Nephron (organoid): ENCODE measurements around the gene DIAPH3.

Source experiments
- H3K27ac Mint-ChIP-seq, 3 experiments: 2 replicates each; pipeline ENCODE4 v1.8.0; 2020; ENCODE audit warnings: mixed read lengths in 3 of 3, mild to moderate bottlenecking in 2 of 3, moderate library complexity in 1 of 3
- H3K27me3 Mint-ChIP-seq: 2 replicates; pipeline ENCODE4 v1.8.0; 2021; ENCODE audit warnings: low read depth, mild to moderate bottlenecking, moderate library complexity, mixed read lengths
- H3K36me3 Mint-ChIP-seq: 2 replicates; pipeline ENCODE4 v1.8.0; 2020; ENCODE audit warnings: low read depth, mixed read lengths
- H3K4me1 Mint-ChIP-seq: 2 replicates; pipeline ENCODE4 v1.8.0; 2020; ENCODE audit warnings: mixed read lengths
- H3K4me3 Mint-ChIP-seq, 3 experiments: 2 replicates each; pipeline ENCODE4 v1.8.0; 2020; ENCODE audit warnings: mild to moderate bottlenecking in 3 of 3, mixed read lengths in 3 of 3, moderate library complexity in 2 of 3
- H3K9me3 Mint-ChIP-seq: 2 replicates; pipeline ENCODE4 v1.8.0; 2020; ENCODE audit warnings: mixed read lengths
- TF ChIP-seq, protein P1 (sequence below), 3 experiments: fragments of 200-600 bp; sonication (generic); IDR thresholded peaks; one replicate each; pipeline ENCODE4 v1.5.0; 2021; ENCODE audit warnings: antibody characterized with exemption in 3 of 3; ENCODE audit not compliant: unreplicated experiment in 3 of 3

Gene DIAPH3

DNA sequence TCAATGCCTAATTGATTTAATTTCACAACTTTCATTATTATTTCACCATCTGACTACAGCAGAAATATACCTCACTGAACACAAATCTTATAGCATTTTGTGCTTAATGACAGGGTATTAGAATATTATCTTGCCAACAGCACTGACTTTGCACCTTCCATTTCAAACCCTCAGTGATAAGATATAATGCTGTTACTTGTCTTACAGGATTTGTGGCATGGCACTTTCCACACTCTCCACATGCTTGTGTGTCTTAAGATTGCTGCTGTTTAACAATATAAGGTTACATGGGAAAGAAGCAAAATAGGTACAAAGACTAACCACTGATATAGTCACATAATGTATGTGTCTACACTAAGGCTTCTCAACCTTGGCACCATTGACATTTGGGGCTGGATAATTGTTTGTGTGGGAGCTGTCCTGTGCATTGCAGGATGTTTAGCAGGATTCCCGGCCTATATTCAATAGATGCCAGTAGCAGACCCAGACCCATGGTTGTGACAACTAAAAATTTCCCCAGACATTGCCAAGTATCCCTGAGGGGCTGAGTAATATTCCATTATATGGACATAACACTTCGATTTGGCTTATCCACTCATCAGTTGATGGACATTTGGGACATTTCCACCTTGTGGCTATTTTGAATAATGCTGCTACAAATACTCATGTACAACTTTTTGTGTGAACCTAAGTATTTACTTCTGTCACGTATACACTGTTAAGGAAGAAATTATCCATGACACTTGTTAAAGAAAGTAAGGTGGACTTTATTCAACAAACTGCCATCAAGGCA is 5.7 kb upstream of the DIAPH3 start:
- peak overlapping the region in 2 of 3 experiments; percentile 33 to 44 for H3K27ac Mint-ChIP-seq
- H3K4me1 Mint-ChIP-seq, result peaks cover 16% of the 10 kb centered on the region
- TF ChIP-seq, protein P1, sequence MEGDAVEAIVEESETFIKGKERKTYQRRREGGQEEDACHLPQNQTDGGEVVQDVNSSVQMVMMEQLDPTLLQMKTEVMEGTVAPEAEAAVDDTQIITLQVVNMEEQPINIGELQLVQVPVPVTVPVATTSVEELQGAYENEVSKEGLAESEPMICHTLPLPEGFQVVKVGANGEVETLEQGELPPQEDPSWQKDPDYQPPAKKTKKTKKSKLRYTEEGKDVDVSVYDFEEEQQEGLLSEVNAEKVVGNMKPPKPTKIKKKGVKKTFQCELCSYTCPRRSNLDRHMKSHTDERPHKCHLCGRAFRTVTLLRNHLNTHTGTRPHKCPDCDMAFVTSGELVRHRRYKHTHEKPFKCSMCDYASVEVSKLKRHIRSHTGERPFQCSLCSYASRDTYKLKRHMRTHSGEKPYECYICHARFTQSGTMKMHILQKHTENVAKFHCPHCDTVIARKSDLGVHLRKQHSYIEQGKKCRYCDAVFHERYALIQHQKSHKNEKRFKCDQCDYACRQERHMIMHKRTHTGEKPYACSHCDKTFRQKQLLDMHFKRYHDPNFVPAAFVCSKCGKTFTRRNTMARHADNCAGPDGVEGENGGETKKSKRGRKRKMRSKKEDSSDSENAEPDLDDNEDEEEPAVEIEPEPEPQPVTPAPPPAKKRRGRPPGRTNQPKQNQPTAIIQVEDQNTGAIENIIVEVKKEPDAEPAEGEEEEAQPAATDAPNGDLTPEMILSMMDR (IDR thresholded peaks at IDR 0.05; ENCODE audit: unreplicated experiment in 3 of 3), result no peak
- no peaks in the 10 kb centered on the region for H3K27me3 Mint-ChIP-seq
- no peaks in the 10 kb centered on the region for H3K36me3 Mint-ChIP-seq
- no peaks in the 10 kb centered on the region for H3K9me3 Mint-ChIP-seq
- no peak overlapping the region for H3K4me3 Mint-ChIP-seq

DNA sequence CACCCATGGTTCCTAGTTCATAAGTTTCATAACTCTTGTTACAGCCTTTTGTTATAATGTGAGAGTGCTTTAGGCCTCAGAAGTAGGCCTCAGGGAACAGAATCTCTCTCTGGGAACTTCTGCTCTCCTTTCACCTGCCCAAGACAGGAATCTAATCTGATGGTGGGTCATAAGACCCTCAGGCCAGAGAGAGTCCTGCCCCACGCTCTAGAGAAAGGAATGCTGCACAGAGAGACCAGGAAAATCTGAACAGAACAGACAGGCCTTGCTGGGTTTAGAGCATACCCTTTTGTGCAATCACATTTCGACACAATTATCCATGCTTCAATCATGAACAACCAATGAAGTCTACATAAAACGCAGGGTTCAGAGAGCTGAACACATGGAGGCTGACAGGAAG is 3.4 kb upstream of the DIAPH3 start:
- H3K4me3 Mint-ChIP-seq, result no peak overlapping the region
- H3K27ac Mint-ChIP-seq, result no peak overlapping the region
- no peaks in the 10 kb centered on the region for H3K27me3 Mint-ChIP-seq
- peaks cover 3% of the 10 kb centered on the region for H3K9me3 Mint-ChIP-seq
- H3K4me1 Mint-ChIP-seq, result peaks cover 32% of the 10 kb centered on the region
- H3K36me3 Mint-ChIP-seq, result no peaks in the 10 kb centered on the region
- TF ChIP-seq, protein P1 (IDR thresholded peaks at IDR 0.05; ENCODE audit: unreplicated experiment in 3 of 3), result no peak

DNA sequence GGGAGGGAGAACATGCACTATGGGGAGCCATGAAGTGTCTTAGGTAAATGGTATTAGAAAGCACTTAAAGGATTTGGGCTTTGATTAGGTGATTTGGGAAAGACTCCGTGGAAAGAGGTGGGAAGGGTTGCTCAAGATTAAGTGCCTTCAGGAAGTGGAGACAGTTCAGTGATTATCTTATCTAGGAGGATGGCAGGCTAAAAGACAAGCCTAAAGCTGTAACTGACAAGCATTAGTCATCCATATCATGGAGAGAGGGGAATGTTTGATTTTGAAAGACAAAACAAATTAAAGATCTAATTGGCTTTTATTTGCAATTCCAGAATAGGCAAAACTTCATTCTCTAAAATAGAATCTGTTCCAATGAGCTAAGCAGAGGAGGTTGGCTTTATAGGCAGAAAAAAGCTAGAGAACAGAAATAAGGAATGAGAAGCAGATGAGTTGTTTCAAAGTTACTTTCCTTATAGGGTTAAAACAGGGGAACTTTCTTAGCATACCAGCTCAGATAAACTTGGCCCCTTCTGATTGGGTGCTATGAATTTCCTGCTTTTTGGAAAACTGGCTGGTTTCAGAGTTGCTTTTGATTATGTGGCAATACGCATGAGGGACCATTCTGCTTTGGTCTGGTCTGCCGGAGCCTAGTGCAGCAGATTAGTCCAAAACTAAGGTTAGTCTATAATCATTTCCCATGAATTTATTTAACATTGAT is 1.8 kb upstream of the DIAPH3 start:
- H3K36me3 Mint-ChIP-seq, result peaks cover 7% of the 10 kb centered on the region
- peak overlapping the region; percentile 97 to 99 (median 99) for H3K27ac Mint-ChIP-seq
- H3K4me3 Mint-ChIP-seq, result peak overlapping the region; percentile 93 to 96 (median 96)
- H3K27me3 Mint-ChIP-seq, result no peaks in the 10 kb centered on the region
- peaks cover 32% of the 10 kb centered on the region for H3K4me1 Mint-ChIP-seq
- TF ChIP-seq, protein P1 (IDR thresholded peaks at IDR 0.05; ENCODE audit: unreplicated experiment in 3 of 3), result no peak
- H3K9me3 Mint-ChIP-seq, result peaks cover 4% of the 10 kb centered on the region

DNA sequence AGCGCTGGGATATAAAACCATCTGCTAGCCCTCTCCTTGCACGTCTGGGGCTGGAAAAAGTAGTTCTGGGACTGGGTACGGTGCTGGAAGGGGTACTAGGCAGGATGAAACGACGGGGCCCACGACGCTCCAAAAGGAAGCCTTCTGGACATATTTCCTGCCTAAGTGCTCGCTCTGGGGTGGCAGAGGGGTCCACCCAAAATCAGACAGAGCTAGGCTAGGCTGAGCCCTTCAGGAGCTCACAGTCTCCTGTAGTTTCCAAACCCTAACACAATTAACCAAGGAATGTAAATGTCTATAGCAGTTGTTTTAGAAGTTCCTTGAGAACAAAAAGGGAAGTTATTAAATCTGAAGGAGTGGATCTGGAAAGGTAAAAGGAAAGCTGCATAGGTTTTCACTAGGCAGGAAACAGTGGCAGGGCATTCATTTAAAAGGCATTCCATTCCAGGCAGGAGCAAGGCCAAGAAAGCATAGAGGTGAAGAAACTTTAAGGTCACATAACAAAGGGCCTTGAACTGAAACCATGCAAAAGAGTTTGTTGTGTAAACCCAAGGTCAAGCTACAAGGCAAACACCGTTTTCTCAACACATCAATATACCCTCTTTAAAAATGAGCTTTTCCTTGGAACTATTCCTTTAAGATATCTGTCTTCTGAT is 634 bp upstream of the DIAPH3 start:
- no peaks in the 10 kb centered on the region for H3K27me3 Mint-ChIP-seq

GRCh38 chr13:60162096-60162495 is 1.6 kb downstream of the DIAPH3 start:
- Mint-ChIP-seq H3K36me3 (peaks cover 18% of the 10 kb centered on the region), H3K4me3 (peak overlapping the region; percentile 34 to 57 (median 55)), H3K27me3 (no peaks in the 10 kb centered on the region), H3K9me3 (peaks cover 13% of the 10 kb centered on the region), H3K27ac (no peak overlapping the region), H3K4me1 (peaks cover 38% of the 10 kb centered on the region)
- TF ChIP-seq, protein P1 (IDR thresholded peaks at IDR 0.05; ENCODE audit: unreplicated experiment in 3 of 3), result no peak

More for the DNA sequence above, 634 bp upstream of the DIAPH3 start:
- TF ChIP-seq, protein P1 (IDR thresholded peaks at IDR 0.05; ENCODE audit: unreplicated experiment in 3 of 3), result no peak
- H3K9me3 Mint-ChIP-seq, result peaks cover 6% of the 10 kb centered on the region
- H3K4me1 Mint-ChIP-seq, result peaks cover 32% of the 10 kb centered on the region
- H3K27ac Mint-ChIP-seq, result peak overlapping the region; percentile 97 to 99 (median 99)
- peaks cover 7% of the 10 kb centered on the region for H3K36me3 Mint-ChIP-seq
- H3K4me3 Mint-ChIP-seq, result peak overlapping the region; percentile 93 to 96 (median 96)
